NOMO-1 treated with DMSO at 0.1 percent for 48 hours (cell line): Measurements from ENCODE around the gene BAIAP3.
"Not testable (repeated sequence)": the region's sequence is repeated elsewhere in the genome, so short reads cannot be mapped to it uniquely, and the experiment has no call there.

Source experiments
- DNase-seq: peaks from one replicate; lab custom pipeline; 2025; ENCODE audit not compliant: unreplicated experiment; lab: John Stamatoyannopoulos, UW

BAIAP3 gene

DNA sequence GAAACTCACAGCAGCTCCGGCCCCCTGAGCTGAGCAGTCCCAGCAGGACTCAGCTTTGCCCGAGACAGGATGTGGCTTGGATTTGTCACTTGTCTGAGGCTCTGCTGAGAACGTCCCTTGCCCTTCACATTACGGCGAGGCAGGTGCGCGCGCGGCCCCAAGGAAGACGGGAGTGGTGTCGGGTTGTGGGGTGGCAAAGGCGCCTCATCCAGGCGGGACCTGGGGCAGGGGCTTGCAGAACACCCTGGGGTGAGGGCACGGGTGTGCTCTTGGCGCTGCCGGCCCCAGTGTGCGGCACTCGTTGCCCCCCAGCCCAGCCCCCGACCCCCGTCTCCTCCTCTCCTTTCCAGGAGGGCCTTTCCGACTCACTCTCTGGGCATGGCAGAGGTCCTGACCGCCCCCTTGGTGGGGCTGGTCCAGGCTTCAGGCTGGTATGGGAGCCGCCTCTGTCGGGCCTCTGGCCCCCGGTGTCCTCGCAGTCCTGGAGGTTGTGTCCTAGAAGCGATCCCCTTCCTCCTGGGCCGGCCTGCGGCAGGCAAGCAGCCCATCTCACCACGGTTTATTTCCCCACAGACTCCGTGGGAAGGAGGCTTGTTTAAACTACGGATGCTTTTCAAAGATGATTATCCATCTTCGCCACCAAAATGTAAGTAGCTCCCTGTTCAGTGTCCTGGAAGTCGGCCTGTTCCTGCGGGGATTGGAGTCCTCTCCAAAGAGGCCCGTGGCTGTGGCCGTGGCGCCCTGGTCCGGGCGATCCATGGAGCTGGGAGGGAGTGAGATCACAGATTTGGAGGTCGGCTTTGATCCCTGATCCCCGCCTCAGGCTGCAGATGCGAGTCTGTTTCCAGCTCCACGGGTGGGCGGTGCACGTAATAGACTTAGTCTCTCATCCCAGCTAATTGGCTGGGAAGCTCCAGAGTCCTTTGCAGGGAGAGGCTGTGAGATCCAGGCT is 18.1 kb upstream of the BAIAP3 start:
- DNase-seq, result no peak

DNA sequence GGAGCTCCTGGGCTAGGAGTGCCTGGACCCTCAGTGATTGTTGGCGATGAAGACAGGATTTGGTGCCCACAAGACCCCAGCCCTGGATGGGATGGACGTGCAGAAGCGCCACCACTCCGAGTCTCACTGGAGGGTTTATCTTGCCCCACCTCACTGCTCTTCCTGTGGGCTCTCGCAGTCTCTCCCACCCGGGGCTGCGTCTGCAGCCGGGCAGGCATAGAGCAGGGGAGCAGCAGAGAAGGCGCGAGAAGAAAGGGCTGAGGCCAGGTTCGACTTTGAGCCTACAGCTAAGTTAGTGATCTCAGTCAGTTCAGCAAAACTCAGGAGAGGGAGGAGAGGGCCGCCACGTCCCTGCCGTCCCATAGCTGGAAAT is 17.4 kb upstream of the BAIAP3 start:
- DNase-seq, result no peak

DNA sequence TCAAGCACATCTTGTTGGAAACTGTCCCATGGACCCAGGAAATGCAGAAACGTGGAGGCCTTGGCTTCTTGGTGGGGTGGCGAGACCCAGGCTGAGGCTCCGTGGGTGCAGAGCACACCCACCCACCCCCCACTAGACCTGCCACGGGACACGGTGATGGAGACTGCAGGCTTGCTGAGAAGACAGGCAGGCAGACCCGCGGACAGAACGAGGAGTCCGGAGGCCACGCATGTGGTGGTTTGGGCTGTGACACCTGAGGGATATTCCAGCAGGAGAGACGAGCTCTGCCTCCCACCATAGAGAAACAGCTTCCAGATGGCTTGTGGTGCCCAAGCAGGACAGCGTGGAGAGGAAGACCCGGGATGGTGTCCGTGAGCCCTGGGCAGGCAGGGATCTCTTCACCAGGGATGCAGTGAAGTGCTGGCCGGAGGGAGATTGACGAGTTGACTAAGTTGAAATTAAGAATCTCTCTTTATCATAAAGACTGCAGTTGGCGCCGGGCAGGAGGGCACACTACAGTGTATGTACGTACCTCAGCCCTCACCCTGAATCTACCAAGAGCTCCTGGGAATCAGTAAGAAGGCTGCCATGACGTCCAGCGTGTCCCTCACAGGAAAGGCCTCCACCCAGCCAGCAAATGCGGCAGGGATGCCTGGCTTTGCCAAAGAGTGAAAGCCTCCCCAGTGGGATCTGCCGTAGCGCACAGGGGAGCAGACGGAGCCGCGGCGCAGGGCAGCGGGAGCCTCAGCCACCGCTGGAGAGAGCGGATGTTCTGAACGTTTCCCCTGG is 15.8 kb upstream of the BAIAP3 start:
- no peak for DNase-seq

DNA sequence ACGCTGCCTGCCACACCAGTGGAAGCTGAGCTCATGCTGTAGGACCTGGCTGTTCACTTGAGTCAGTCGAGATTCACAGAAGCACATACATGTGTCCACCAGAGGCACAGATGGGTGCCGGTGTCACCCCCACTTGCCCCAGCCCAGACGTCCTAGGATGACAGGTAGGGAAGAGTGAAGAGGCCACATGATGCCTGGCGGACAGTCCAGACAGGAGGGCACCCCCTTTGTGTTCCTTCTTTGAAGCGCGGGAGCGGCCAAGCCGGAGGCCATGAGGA is 15.2 kb upstream of the BAIAP3 start:
- DNase-seq, result no peak

DNA sequence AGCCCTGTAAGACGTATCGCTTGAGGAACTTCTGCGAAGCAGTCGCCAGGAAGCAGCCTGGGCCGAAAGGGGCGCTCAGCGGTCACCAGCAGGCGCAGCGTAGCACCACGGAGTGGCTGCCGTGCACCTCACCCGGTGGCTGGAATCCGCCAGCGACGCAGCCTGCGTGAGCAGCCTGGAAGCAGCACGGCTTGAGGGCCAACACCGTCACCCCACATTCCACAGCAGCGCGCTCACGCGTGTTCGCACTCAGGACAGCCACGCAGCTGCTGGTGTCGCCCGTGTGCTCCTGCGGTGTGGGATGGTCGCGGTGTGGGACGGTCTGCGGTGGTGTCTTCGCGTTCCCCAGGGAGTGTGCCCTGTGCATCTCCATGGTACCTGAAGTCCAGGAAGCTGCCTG is 14.4 kb upstream of the BAIAP3 start:
- no peak for DNase-seq

DNA sequence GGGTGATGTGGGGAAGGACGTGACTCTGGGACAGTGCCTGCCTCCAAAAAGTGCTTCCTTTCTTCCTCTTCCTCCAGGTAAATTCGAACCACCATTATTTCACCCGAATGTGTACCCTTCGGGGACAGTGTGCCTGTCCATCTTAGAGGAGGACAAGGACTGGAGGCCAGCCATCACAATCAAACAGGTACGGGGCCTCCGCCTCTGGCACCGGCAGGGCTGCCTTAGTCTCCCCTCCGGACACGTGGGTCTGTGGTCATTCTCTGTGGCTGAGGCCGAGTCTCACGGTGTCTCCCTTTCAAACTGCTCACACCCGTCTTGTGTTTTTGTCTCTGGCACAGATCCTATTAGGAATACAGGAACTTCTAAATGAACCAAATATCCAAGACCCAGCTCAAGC is 13.3 kb upstream of the BAIAP3 start:
- no peak for DNase-seq

DNA sequence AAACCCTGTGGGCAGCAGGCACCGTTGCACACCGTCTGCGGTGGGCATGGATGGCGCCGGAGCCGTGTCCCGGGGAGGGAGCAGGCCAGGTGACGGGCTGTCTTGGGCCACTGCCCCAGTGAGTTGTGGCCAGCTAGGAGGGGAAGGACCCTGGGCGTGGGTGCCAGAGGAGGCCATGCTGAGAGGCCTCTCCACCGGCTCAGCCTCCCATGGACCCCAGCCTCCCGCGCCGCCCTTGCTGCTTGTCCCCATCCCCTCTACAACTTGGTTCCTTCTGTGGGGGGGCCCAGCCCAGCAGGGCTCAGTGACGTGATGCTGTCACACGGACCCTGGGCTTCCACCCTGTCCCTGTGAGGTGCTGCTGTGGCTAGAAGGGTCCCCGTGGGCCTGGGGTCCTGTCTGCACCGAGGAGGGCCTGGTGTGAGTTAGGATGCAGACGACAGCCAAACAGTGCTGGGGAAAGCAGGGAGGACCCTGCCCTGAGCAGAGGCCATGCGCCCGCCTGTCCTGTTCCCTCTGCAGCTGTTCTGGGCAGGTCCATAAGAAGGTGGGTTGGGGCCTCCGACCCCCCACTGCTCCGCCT is 12.7 kb upstream of the BAIAP3 start:
- no peak for DNase-seq

DNA sequence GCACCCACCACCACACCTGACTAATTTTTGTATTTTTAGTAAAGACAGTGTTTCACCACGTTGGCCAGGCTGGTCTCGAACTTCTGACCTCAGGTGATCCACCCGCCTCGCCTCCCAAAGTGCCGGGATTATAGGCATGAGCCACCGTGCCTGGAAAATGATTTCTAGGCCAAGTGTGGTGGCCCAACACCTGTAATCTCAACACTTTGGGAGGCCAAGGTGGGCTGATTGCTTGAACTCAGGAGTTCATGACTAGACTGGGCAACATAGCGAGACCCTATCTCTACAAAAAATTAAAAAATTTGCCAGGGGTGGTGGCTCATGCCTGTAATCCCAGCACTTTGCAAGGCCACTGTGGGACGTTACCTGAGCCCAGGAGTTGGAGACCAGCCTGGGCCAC is 11.0 kb upstream of the BAIAP3 start:
- no peak for DNase-seq

DNA sequence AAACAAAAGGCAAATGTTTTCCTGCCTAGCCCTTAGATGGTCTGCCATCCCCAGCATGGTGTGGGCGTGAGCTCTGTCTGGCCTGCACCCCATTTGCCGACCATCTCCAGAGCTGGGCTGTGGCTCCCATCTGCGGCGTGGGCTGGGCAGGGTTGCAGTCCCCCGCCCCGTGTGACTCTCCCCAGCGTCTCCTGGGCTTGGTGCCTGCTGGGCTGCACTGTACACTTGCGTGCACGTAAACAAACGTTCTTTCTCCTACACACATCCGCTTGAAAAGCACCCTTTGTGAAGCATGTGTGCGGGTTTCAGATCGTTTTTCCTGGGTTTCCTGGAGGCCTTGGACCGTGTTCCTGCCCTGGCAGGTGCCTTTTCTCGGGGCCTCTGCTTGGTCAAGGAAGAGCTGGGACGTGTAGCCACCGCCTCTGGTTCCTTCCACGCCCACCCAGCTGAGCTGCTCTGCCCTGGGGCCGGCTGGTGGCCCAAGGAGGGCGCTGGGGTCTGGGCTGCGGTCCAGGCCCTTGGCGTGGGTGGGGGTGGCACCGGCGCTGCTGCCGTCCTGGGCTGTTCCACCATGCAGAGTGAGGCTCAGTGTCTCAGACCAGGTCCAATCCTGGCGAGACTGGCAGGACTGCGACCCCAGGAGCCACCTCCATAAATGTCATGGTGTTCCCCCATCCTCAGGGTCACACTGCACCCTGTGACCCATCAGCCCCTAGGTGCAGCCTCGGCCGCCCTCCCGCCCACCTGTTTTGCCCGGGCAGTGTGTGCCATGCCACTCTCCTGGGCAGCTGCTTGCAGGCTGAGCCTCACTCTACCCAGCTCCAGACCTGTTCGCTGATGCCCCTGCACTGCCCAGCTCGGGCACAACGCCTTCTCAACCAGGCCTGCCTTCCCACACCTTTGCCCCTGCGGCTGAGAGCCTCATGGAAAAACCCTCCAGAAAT is 9.9 kb upstream of the BAIAP3 start:
- DNase-seq, result no peak

DNA sequence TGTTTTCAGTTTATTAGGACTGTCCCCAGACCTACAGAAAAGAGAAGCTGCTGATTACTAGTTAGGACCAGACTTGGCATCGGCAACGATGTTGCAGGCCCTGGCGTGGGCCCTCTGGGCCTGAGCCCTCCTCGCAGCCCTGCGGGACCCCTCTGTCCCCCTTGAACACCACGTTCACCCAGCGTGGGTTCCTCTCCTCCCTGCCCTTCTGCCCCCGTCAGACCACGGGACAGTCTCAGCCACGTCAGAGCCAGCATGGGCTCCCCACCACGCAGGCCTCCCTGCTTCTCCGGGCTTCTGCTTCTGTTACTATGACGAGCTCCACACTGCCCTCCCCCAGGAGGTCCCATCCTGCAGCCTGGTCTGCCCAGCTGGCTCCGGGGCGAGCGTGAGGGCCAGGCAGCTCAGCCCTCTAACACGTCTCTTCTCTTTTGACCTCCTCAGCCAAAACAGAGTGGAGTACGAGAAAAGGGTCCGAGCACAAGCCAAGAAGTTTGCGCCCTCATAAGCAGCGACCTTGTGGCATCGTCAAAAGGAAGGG is 9.1 kb upstream of the BAIAP3 start:
- DNase-seq, result no peak

DNA sequence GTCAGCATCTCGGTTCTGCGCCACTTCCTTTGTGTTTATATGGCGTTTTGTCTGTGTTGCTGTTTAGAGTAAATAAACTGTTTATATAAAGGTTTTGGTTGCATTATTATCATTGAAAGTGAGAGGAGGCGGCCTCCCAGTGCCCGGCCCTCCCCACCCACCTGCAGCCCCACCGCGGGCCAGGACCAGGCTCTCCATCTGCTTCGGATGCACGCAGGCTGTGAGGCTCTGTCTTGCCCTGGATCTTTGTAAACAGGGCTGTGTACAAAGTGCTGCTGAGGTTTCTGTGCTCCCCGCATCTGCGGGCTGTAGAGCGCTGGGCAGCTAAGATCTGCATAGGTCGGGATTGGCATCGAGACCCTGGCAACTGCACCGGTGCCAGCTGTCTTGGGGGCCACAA is 8.2 kb upstream of the BAIAP3 start:
- no peak for DNase-seq

DNA sequence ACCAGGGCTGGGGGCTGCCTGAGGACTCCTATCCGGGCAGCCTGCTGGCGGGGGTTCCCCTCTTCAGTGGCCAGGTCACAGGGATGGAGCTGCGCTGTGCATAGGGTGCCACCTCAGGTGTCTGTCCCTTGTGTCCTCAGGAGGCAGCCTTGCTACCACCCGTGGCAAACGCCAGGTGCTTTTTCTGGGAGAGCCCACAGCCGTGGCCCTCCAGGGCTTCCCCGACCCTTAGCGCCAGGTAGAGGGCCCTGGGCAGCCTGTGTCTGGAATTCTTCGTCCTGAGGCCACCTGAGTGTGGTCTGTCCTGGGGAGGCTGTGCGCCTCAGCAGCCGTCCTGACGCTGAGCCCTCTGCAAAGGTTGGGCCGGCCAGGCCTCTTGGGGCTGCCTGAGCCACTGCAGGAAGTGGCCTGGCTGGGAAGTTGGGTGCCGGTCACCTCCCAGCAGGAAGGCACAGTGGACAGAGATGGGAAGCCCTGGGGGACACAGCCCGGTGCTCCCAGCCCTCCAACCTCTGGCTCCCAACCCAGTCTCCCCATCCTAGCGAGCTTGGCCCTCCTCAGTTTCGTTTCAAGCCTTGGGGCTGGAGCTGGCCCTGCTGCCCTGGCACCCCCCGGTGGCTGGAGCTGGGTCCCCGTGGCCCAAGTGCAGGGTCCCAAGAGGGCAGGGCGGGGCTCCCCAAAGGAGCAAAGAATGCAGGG is 7.6 kb upstream of the BAIAP3 start:
- DNase-seq, result no peak

DNA sequence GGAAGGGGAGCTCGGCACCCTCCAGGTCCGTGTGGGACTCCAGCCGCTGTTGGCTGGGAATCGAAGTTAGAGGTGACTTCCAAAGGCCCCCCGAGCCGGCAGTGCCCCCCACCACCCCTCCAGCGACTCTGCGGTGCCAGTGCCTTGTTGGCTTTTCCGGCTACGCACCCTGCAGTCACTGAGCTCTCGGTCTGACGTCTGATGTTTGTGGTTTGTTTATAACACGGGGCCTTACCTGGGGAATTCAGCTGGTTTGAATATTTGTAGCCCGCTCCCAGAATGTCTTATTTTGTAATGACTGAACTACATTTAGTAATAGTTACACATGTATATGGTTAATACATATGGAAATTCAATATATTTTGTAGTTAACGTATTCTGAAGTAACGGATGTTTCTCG is 7.1 kb upstream of the BAIAP3 start:
- DNase-seq, result no peak

DNA sequence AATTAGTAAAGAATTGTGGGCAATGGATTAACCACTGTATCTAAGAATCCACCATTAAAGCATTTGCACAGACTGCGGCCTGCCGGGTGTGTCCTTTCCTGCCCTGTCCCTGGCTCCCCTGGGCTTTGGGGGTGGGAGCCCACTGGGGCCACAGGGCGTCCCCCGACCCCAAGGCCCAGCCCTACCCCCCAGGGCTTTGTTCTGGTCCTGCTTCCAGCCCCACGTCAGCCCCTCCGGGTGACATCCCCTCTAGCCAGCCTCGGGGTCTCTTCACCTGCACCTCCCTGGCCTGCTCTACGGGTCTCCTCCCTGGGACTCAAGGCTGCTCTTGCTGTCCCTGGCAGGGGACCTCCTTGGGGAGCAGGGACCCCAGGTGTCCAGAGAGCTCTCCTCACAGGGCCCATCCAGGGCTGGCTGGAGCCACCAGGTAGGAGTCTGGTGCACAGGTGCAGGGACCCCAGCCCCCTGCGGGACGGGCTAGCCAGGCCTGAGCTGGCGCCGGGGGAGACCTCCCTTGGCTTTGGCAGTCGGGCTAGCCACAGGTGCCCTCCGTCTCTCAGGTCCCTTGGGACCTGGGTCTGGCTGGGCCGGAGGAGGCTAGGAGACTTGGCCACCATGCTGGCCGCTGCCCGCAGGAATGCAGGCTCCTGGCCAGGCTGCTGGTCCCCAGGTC is 6.4 kb upstream of the BAIAP3 start:
- no peak for DNase-seq

DNA sequence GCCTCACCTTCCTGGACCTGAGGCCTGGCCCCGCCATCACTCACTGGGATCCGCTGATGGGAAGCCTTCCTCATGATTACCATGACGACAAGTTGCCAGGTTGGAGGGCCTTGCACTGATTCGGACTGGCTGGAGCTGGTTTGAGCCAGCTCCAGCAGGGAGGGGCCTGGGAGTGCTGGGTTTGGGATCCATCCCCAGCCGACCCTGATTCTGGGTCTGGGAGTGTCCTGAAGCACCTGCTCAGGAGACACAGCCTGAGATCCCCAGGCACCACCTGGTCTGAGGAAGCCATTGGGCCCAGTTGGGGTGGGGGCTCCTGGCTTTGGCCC is 5.9 kb upstream of the BAIAP3 start:
- no peak for DNase-seq

DNA sequence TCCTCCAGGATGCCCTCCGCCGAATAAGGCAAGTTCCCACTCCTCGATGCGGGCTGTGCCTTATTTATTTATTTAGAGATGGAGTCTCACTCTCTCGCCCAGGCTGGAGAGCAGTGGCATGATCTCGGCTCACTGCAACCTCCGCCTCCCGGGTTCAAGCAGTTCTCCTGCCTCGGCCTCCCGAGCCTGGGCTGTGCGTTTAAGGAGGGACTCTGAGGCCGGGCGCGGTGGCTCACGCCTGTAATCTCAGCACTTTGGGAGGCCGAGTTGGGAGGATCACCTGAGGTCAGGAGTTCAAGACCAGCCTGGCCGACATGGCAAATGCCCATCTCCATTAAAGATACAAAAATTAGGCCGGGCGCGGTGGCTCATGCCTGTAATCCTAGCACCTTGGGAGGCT is 5.3 kb upstream of the BAIAP3 start:
- DNase-seq, result not testable (repeated sequence)

DNA sequence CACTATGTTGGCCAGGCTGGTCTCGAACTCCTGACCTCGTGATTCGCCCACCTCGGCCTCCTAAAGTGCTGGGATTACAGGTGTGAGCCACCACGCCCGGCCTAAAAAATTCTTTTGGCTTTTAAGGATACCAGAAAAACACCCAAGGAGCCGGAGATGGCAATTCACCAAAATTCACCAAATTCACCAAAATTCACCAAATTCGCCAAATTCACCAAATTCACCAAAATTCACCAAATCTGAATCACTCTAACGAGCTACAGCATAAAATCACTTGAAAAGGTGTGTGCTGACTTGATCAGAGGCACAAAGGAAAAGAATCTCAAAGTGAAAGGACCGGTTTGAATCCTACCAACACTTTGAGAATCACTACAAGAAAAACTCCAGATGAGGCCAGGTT is 4.5 kb upstream of the BAIAP3 start:
- DNase-seq, result not testable (repeated sequence)

DNA sequence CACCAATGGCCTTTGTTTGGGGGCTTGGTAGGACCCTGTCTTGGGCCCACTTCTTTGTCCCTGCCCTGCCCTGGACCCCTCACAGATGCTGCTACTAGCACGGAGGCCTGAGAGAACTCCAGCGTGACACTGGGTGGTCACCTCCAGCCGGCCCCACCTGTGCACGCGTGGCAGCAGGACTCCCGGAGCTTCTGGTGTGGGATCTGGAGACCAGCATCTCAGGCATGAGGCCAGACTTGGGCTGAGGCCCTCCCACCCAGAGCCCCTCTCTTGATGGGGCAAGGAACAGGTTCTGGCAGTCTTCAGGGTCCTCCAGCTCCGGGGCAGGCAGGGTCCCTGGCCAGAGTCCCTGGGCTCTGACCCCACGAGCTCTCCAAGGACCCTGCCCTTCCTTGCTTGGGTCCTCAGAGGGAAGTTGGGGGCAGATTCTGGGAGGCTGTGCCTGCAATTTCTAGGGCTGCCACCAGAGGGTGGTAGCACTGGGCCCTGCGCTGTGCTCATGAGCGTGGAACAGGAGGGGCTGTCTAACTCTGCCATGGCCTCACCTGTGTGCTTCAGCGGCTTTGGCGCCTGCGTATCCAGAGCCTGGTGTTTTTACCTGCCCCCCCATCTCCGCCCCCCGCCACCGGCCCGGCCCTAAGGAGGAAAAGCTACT is 3.1 kb upstream of the BAIAP3 start:
- DNase-seq, result no peak
